A673 (cell line): ENCODE data around the gene CRX.

Source experiments
- CTCF ChIP-seq: fragments of 300-800, 200-600 bp; sonication (generic); conservative IDR thresholded peaks from 2 replicates; pipeline ENCODE4 v1.5.1; 2017; ENCODE audit warnings: low read depth, mild to moderate bottlenecking, antibody characterized with exemption, low read length, moderate library complexity, mixed read lengths
- EZH2 ChIP-seq: fragments of 200-600 bp; sonication (generic); IDR thresholded peaks from 2 replicates; pipeline ENCODE4 v1.6.1; 2017; ENCODE audit warnings: borderline replicate concordance, low read depth, mild to moderate bottlenecking, mixed read lengths, antibody characterized with exemption, low read length; ENCODE audit not compliant: poor library complexity, severe bottlenecking

GRCh38 chr19:47865166-47865565 is 43.4 kb downstream of the CRX start:
- TF ChIP-seq EZH2 (no peak), CTCF (no peak)
